GM10266 (cell line): ENCODE measurements around the gene EPM2A.
A peak's percentile ranks its signal among the peaks of the same experiment; 100 is the strongest.
"Not testable (repeated sequence)": the region's sequence is repeated elsewhere in the genome, so short reads cannot be mapped to it uniquely, and the experiment has no call there.

Source experiments
- DNase-seq: peaks from one replicate; pipeline ENCODE4 v3.0.0; 2012; ENCODE audit errors: extremely low spot score
- TF ChIP-seq, protein P1 (sequence below): IDR thresholded peaks from 2 replicates; pipeline ENCODE4 v1.5.1; 2012; ENCODE audit warnings: mild to moderate bottlenecking, low read depth; ENCODE audit not compliant: control insufficient read depth, insufficient read depth; ENCODE audit errors: missing control alignments

The EPM2A gene

DNA sequence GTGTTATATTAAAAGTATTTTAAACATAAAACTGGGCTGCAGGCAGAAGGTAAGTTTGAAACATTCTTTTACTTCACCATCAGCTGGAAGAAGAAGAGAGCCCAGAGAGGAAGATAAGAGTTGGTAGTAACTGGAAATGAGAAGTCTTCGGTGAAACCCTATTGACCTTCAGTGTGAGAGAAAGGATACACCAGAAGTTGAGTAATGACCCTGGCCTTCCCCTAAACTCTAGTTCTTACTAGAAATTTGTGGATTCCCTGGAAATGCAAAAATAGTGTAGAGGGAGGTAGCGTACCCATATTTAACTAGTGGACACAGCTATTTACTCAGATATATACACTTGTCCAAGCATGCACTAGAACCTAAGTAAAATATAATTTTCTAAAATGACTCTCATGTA lies 8.0 kb upstream of the EPM2A start:
- TF ChIP-seq, protein P1, sequence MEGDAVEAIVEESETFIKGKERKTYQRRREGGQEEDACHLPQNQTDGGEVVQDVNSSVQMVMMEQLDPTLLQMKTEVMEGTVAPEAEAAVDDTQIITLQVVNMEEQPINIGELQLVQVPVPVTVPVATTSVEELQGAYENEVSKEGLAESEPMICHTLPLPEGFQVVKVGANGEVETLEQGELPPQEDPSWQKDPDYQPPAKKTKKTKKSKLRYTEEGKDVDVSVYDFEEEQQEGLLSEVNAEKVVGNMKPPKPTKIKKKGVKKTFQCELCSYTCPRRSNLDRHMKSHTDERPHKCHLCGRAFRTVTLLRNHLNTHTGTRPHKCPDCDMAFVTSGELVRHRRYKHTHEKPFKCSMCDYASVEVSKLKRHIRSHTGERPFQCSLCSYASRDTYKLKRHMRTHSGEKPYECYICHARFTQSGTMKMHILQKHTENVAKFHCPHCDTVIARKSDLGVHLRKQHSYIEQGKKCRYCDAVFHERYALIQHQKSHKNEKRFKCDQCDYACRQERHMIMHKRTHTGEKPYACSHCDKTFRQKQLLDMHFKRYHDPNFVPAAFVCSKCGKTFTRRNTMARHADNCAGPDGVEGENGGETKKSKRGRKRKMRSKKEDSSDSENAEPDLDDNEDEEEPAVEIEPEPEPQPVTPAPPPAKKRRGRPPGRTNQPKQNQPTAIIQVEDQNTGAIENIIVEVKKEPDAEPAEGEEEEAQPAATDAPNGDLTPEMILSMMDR: no peak
- DNase-seq: no peak

DNA sequence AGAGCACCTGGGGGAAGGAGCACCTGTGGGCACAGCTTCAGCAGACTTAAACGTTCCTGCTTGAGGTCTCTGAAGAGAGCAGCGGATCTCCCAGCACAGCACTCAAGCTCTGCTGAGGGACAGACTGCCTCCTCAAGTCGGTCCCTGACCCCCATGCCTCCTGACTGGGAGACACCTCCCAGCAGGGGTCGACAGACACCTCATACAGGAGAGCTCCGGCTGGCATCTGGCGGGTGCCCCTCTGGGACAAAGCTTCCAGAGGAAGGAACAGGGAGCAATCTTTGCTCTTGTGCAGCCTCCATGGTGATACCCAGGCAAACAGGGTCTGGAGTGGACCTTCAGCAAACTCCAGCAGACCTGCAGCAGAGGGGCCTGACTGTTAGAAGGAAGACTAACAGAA lies 7.2 kb upstream of the EPM2A start:
- not testable (repeated sequence) for DNase-seq

DNA sequence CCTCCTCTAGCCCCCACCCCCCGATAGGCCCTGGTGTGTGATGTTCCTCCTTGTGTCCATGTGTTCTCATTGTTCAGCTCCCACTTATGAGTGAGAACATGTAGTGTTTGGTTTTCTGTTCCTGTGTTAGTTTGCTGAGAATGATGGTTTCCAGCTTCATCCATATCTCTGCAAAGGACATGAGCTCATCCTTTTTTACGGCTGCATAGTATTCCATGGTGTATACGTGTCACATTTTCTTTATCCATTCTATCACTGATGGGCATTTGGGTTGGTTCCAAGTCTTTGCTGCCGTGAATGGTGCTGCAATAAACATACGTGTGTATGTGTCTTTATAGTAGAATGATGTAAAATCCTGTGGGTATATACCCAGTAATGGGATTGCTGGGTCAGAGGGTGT lies 4.4 kb upstream of the EPM2A start:
- DNase-seq: not testable (repeated sequence)

DNA sequence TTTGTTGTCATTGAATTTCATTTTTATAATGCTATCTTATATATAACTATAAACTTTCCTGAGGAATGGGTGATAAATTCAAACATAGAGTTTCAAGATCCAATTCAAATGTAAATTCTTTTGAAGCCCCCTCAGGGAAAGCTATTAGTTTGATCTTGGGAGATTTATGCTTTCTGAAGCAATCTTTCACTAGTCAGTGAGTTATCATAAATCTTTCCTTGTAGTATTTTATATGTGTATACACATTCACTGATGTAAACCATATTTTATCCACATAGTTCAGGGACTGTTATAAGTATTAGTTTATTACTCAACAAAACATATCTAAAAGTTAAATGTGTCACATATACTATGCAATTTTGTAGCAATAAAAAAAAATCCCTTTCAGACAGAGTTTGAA lies 2.9 kb upstream of the EPM2A start:
- DNase-seq: no peak
- TF ChIP-seq, protein P1: no peak

DNA sequence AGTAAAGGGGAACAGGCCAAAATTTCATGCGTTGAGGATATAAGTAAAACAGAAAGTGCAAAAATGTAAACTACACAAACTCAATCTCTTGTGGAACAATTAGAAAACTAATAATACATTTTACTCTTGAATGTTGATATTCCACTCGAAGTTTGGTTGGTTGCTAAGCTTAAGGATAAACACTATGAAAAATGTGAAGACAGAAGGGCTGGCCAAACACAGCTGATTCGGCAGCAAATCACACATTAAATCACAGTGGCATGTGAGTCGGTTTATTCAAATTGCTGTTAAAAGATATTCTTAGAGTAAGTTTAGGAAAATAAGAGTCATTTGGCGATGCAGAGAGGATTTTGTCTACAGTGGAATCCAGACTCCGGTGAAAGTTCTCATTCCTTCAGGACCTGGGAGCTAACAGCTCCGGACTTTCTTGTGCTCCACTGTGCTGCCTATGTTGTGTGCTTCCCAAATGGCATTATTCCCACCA lies 1.4 kb upstream of the EPM2A start:
- DNase-seq: no peak
- TF ChIP-seq, protein P1: no peak

DNA sequence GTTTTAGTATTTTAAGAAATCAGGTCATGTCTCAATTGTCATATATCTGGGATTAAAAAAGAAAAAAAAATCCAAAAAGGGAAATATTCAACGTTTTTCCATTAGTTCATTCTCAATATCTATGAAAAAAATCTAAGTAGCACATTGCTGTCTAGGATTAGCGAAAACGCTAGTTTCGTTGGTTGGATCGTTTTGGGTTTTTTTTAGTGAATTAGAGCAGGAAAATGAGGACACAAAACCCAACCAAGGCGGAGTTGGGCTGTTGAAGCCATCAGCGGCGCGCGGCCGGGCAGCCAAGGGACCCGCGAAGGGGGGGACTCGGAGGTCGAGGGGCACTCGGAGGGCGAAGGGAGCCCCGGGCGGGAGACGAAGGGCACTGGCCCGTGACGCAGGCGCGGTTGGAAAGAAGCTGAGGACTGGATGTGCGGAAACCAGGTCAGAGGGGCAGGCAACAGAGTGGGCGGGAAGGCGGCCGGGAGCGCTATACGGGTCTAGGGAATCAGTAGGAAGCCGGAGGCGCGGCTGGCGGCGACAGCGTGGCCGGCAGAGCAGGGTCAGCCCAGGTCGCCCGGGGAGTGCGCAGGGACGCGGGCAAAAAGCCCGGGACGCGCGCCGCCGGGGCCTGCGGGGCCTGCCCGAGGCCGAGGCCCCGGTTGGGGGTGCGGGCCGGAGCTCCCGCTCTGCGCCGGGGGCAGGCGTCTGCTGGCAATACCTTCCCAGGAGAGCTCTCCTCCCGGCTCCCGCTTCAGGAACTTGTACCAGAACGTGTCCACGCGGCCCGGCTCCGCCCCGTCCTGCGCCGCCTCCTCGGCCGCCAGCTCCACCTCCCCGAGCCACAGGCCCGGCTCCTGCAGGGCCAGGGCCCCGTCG lies 599 bp downstream of the EPM2A start:
- TF ChIP-seq, protein P1: no peak
- DNase-seq: peak; percentile 85

DNA sequence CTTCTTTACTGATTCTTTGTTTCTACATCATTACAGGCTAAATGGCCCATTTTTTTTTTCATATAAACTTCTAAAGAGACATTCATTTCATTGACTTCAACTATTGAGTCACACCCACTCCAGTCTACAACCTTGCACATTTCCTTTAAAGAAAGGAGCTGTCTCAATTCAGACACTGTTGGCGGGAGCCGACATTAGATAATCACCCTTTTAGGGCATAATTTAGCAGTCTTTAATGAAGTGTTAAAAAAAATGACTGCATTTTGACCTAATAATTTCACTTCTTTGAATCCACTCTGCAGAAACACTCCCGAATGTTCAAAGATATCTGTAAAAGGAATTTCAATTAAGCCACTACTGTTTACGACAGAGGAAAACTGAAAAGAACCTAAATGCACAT lies 1.5 kb downstream of the EPM2A start:
- DNase-seq: no peak
- TF ChIP-seq, protein P1: no peak

DNA sequence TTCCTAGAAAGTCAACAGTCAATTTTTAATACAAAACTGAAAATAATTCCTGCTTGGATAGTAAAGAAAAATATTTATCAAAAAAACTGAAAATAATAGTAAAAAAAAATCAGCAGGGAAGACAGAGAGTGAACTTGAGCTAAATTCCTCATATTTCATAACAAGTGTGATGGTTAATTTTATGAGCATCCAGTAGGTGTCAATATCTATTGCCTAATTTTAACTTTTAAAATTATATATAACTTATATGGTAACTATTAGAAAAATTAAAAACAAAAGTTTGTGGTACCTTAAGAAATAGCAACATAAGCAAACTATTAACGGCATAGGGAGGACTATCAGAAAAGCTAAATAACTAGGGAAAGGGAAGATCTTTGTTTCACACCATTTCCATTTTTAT lies 2.1 kb downstream of the EPM2A start:
- DNase-seq: no peak
- TF ChIP-seq, protein P1: no peak
